ENCODE measurements around the gene PTPRN2. TPM values are rescaled to one million over a fixed set of nuclear protein-coding genes. Genes with fewer than 3 reads are reported as not detected.

The PTPRN2 gene
- total and polyA plus RNA-seq, 2 donors from 2014 or later: 4.8 to 6.2 TPM

DNA sequence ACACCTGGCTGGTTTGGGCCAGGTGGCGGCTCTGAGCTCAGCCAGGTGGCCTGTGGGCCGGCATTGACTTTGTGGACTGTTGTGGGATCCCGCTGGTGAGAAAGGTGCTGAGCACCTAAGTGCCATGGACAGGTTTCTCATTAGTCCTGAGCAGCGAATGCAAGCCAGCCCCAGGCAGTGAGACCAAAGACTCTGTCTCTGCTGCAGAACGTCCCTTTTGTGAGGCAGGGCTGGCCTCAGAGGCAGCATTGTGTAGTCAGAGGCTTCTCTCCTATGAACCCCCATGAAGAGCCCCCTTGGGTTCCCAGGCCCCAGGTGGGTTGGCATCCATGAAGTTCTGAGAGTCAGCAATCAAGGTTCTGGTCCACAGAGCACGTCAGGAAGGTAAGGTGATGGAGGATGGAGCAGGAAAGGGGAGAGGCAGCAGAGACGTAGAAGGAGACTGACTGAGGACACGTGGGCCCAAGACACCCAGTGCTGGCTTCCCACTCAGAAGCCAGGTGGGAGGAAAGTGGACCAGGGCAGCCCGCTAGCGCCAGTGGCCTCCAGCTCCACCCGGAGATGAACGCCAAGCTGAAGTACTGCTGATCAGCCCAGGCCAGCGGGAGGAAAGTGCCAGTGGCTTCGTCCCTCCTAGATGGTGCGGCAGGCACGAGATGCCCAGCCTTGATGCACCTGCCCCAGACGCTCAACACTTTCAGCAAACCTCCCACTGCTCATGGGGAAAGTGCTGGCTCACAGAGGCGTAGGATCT, 19.2 kb upstream of the PTPRN2 start:
- intact Hi-C loops (cut with DNase I): no loop called here
- Histone ChIP-seq H3K4me3 (ENCODE audit: low read length in 3 of 3) (no peak overlapping the region), H3K27me3 (ENCODE audit: control insufficient read depth, insufficient read depth, low read length) (no peaks in the 10 kb centered on the region), H3K9me3 (ENCODE audit: control insufficient read depth in 2 of 3, insufficient read depth in 1 of 3, low read length in 3 of 3) (no peaks in the 10 kb centered on the region), H3K4me1 (ENCODE audit: control insufficient read depth in 2 of 3, insufficient read depth in 2 of 3, low read depth in 1 of 3, low read length in 3 of 3) (no peaks in the 10 kb centered on the region), H3K27ac (ENCODE audit: low read depth in 2 of 2, low read length in 2 of 2) (no peak overlapping the region), H3K9ac (ENCODE audit: low read length in 3 of 3) (no peak overlapping the region), H3K36me3 (ENCODE audit: control insufficient read depth in 2 of 3, insufficient read depth in 3 of 3, low read length in 3 of 3) (no peaks in the 10 kb centered on the region)
- TF ChIP-seq, protein P1, sequence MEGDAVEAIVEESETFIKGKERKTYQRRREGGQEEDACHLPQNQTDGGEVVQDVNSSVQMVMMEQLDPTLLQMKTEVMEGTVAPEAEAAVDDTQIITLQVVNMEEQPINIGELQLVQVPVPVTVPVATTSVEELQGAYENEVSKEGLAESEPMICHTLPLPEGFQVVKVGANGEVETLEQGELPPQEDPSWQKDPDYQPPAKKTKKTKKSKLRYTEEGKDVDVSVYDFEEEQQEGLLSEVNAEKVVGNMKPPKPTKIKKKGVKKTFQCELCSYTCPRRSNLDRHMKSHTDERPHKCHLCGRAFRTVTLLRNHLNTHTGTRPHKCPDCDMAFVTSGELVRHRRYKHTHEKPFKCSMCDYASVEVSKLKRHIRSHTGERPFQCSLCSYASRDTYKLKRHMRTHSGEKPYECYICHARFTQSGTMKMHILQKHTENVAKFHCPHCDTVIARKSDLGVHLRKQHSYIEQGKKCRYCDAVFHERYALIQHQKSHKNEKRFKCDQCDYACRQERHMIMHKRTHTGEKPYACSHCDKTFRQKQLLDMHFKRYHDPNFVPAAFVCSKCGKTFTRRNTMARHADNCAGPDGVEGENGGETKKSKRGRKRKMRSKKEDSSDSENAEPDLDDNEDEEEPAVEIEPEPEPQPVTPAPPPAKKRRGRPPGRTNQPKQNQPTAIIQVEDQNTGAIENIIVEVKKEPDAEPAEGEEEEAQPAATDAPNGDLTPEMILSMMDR (IDR thresholded peaks at IDR 0.05; ENCODE audit: borderline replicate concordance, extremely low read depth, insufficient read depth): no peak
- no peak for DNase-seq
- FAIRE-seq: no peak

DNA sequence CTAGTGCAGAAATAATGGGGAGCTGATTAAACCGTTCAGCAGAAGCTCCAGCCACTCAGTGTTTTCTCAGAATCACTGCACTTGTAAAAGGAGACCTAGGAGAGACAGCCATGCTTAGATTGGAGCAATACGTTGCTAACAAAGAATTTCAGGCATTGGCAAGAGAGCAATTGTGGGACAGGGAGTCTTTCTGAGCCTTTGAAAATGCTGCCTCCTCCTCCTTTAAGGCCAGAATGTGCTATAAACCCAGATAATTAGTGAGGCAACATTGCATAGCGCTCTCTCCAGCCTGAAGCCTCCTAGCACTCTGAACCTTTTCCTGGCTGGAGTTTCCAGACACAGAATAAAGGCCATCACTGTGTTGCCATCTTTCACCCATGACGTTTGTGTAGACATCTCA, 18.5 kb upstream of the PTPRN2 start:
- FAIRE-seq (no peak), DNase-seq (peak in 1 of 5 donors; percentile 19)
- no peak overlapping the region for H3K27ac ChIP-seq (ENCODE audit: low read depth in 2 of 2, low read length in 2 of 2)
- H3K9ac ChIP-seq (ENCODE audit: low read length in 3 of 3): no peak overlapping the region
- intact Hi-C loops (cut with DNase I): no loop called here
- H3K4me1 ChIP-seq (ENCODE audit: control insufficient read depth in 2 of 3, insufficient read depth in 2 of 3, low read depth in 1 of 3, low read length in 3 of 3): no peaks in the 10 kb centered on the region
- no peak overlapping the region for H3K4me3 ChIP-seq (ENCODE audit: low read length in 3 of 3)
- H3K9me3 ChIP-seq (ENCODE audit: control insufficient read depth in 2 of 3, insufficient read depth in 1 of 3, low read length in 3 of 3): no peaks in the 10 kb centered on the region
- TF ChIP-seq, protein P1 (IDR thresholded peaks at IDR 0.05; ENCODE audit: borderline replicate concordance, extremely low read depth, insufficient read depth): no peak
- H3K27me3 ChIP-seq (ENCODE audit: control insufficient read depth, insufficient read depth, low read length): no peaks in the 10 kb centered on the region
- no peaks in the 10 kb centered on the region for H3K36me3 ChIP-seq (ENCODE audit: control insufficient read depth in 2 of 3, insufficient read depth in 3 of 3, low read length in 3 of 3)

DNA sequence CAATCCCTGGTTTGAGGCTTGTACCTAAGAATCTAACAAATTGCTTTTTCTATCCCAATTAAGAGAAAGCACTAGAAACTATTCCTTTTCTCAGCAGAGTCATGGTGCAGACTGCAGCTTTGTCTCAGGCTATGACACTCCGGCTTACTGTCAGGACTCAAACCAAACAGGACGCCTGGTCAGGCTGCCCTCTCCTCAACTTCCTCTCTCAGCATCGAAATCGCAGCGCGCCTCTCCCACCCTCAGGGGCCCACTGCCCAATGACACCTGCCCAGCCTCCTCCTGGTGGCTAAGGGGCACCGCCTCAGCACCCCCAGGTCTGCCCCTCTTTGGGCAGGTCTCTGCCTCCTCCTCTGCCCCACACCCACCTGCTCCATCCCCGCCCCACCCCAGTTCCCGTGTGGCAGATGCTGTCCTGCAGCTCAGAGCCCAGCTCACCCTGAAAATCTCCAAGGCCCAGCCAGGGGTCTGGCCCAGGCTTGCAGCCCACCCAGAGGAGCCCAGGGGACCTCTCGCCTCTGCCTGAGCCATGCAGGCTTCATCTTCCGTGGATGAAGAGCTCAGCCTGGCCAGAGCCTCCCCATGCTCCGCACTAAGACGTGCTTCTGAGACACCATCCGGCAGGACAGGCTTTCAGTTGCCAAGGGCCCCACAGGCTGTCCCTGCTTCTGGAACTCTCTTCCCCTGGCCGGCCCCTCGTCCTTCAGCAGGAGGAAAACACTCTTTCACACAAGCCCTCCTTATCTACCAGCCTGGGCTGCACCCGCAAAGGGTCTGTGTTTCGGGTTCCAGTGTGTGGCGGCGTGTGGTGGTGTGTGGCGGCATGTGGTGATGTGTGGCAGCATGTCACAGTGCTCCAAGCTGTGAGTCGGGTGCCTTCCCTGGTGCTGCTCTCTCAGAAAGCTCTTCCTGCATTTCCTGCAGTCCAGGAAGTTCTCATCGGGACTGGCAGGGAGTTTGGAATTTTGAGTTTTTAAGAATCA, 16.4 kb upstream of the PTPRN2 start:
- Histone ChIP-seq H3K36me3 (ENCODE audit: control insufficient read depth in 2 of 3, insufficient read depth in 3 of 3, low read length in 3 of 3) (no peaks in the 10 kb centered on the region), H3K9me3 (ENCODE audit: control insufficient read depth in 2 of 3, insufficient read depth in 1 of 3, low read length in 3 of 3) (no peaks in the 10 kb centered on the region)

More for the DNA sequence above, 16.4 kb upstream of the PTPRN2 start:
- H3K27ac ChIP-seq (ENCODE audit: low read depth in 2 of 2, low read length in 2 of 2): no peak overlapping the region
- H3K27me3 ChIP-seq (ENCODE audit: control insufficient read depth, insufficient read depth, low read length): no peaks in the 10 kb centered on the region
- H3K4me3 ChIP-seq (ENCODE audit: low read length in 3 of 3): no peak overlapping the region
- FAIRE-seq: no peak
- intact Hi-C loops (cut with DNase I): no loop called here
- DNase-seq: no peak
- H3K9ac ChIP-seq (ENCODE audit: low read length in 3 of 3): no peak overlapping the region
- TF ChIP-seq, protein P1 (IDR thresholded peaks at IDR 0.05; ENCODE audit: borderline replicate concordance, extremely low read depth, insufficient read depth): no peak
- H3K4me1 ChIP-seq (ENCODE audit: control insufficient read depth in 2 of 3, insufficient read depth in 2 of 3, low read depth in 1 of 3, low read length in 3 of 3): no peaks in the 10 kb centered on the region

All from kidney (tissue), 14 donors.